K562 (cell line): ENCODE data around the gene POFUT2. TPM values are rescaled to one million over a fixed set of nuclear protein-coding genes. Genes with fewer than 3 reads are reported as not detected.
A peak's percentile ranks its signal among the peaks of the same experiment; 100 is the strongest.

Experiments used
- ARID2 ChIP-seq: fragments of 450-650 bp; IDR thresholded peaks from 2 replicates; pipeline ENCODE4 v1.6.1; 2017; ENCODE audit warnings: antibody characterized with exemption, mild to moderate bottlenecking
- BMI1 ChIP-seq: fragments of 150-350 bp; IDR thresholded peaks from 2 replicates; pipeline ENCODE4 v1.6.1; 2014; ENCODE audit warnings: low read length
- CTBP1 ChIP-seq: fragments of 450-650 bp; IDR thresholded peaks from 2 replicates; pipeline ENCODE4 v1.6.1; 2016; ENCODE audit warnings: borderline replicate concordance
- CXXC5 ChIP-seq: fragments of 250-450 bp; sonication (Bioruptor Pico); IDR thresholded peaks from 2 replicates; pipeline ENCODE4 v1.8.0; 2022; ENCODE audit warnings: inconsistent platforms, mild to moderate bottlenecking, moderate library complexity
- ELK3 ChIP-seq: fragments of 450-650 bp; formaldehyde crosslinking; IDR thresholded peaks from 2 replicates; pipeline ENCODE4 v1.4.0; 2020; ENCODE audit warnings: mild to moderate bottlenecking
- ETV5 ChIP-seq: sonication (generic); formaldehyde crosslinking; IDR thresholded peaks from 2 replicates; pipeline ENCODE4 v1.4.0; 2020; ENCODE audit warnings: low read depth, mild to moderate bottlenecking, missing genetic modification reagents
- NCOA1 ChIP-seq: fragments of 450-650 bp; IDR thresholded peaks from 2 replicates; pipeline ENCODE4 v1.6.1; 2016; ENCODE audit warnings: low read depth
- NR2C1 ChIP-seq, 2 experiments: fragments of 450-650 bp; IDR thresholded peaks; 2 replicates each; pipeline ENCODE4 v1.6.1; 2017; ENCODE audit warnings: mild to moderate bottlenecking in 2 of 2, antibody characterized with exemption in 1 of 2, inconsistent platforms in 1 of 2, missing compliant biosample characterization in 1 of 2, missing genetic modification characterization in 1 of 2
- POLR2A ChIP-seq: fragments of 450-650 bp; conservative IDR thresholded peaks from 2 replicates; pipeline ENCODE4 v1.6.1; 2016
- PTBP1 ChIP-seq: fragments of 200-400 bp; formaldehyde crosslinking; IDR thresholded peaks from 2 replicates; pipeline ENCODE4 v1.6.1; 2017; ENCODE audit warnings: low read depth, low read length
- RCOR1 ChIP-seq, 2 experiments: IDR thresholded peaks; 2 replicates each; pipeline ENCODE4 v1.6.1; 2012; ENCODE audit warnings: low read depth in 2 of 2, low read length in 2 of 2, borderline replicate concordance in 1 of 2, improper control_type of control experiment in 1 of 2
- RERE ChIP-seq: sonication (generic); formaldehyde crosslinking; IDR thresholded peaks from 2 replicates; pipeline ENCODE4 v1.8.0; 2023; ENCODE audit warnings: missing genetic modification reagents, mild to moderate bottlenecking, borderline replicate concordance
- RFX7 ChIP-seq: fragments of 250-450 bp; sonication (Bioruptor Pico); IDR thresholded peaks from 2 replicates; pipeline ENCODE4 v1.5.1; 2021; ENCODE audit warnings: mild to moderate bottlenecking
- SLC30A9 ChIP-seq: fragments of 250-450 bp; sonication (Bioruptor Pico); IDR thresholded peaks from 2 replicates; pipeline ENCODE4 v1.8.0; 2022; ENCODE audit warnings: mild to moderate bottlenecking, moderate library complexity
- SMAD2 ChIP-seq: fragments of 150-350 bp; IDR thresholded peaks from 2 replicates; pipeline ENCODE4 v1.6.1; 2014; ENCODE audit warnings: low read depth, mild to moderate bottlenecking, low read length
- TAL1 ChIP-seq: fragments of 450-650 bp; IDR thresholded peaks from 2 replicates; pipeline ENCODE4 v1.6.1; 2016; ENCODE audit warnings: mild to moderate bottlenecking
- TCF3 ChIP-seq: sonication (generic); formaldehyde crosslinking; IDR thresholded peaks from 2 replicates; pipeline ENCODE4 v1.4.0; 2020; ENCODE audit warnings: mild to moderate bottlenecking, missing genetic modification reagents
- ZC3H8 ChIP-seq: fragments of 450-650 bp; IDR thresholded peaks from 2 replicates; pipeline ENCODE4 v1.6.1; 2017
- ZKSCAN8 ChIP-seq: fragments of 200-800 bp; sonication (Bioruptor generic); IDR thresholded peaks from 2 replicates; pipeline ENCODE4 v1.6.1; 2016; ENCODE audit warnings: missing genetic modification characterization, missing compliant biosample characterization
- ZNF124 ChIP-seq: sonication (generic); formaldehyde crosslinking; IDR thresholded peaks from 2 replicates; pipeline ENCODE4 v1.8.1; 2022; ENCODE audit warnings: missing genetic modification reagents
- ZNF311 ChIP-seq: fragments of 250-450 bp; sonication (Bioruptor Pico); IDR thresholded peaks from 2 replicates; pipeline ENCODE4 v1.4.0; 2020; ENCODE audit warnings: mild to moderate bottlenecking, moderate library complexity
- ZNF316 ChIP-seq: fragments of 450-650 bp; IDR thresholded peaks from 2 replicates; pipeline ENCODE4 v1.6.1; 2016
- ZNF699 ChIP-seq: fragments of 250-450 bp; sonication (Bioruptor Pico); IDR thresholded peaks from 2 replicates; pipeline ENCODE4 v1.8.0; 2021; ENCODE audit warnings: mild to moderate bottlenecking, moderate library complexity; ENCODE audit not compliant: insufficient replicate concordance
- polyA plus RNA-seq, 8 experiments: library from polyadenylated mRNA; depleted of rRNA in 4 of 8; stranded (reverse) in 5 of 8; unstranded in 3 of 8; fragments of >200 nt; fragmentation: Nextera tagmentation in 2 of 8; fragmentation: Illumina TruSeq in 1 of 8; extraction: Ambion mirVana in 2 of 8; extraction: Trizol in 1 of 8; gene quantifications; 2 replicates each; pipeline versions ENCODE4 v1.2.1 to v1.2.3, GENCODE V29; 2011 to 2014; ENCODE audit warnings: inconsistent platforms in 1 of 8, missing spikeins in 1 of 8
- total RNA-seq, 7 experiments: library from RNA; depleted of rRNA in 6 of 7; stranded (reverse); fragments of >200 nt in 6 of 7; fragmentation: Illumina TruSeq in 2 of 7; extraction: Trizol in 2 of 7; gene quantifications; 2 replicates each; pipeline versions ENCODE4 v1.2.1 to v1.2.3, GENCODE V29; 2011 to 2021; ENCODE audit warnings: low replicate concordance in 1 of 7
- TF ChIP-seq, protein P1 (sequence below): fragments of 450-650 bp; IDR thresholded peaks from 2 replicates; pipeline ENCODE4 v1.6.1; 2014; ENCODE audit warnings: low read depth, mild to moderate bottlenecking, moderate library complexity, borderline replicate concordance
- TF ChIP-seq, protein P2 (sequence below): sonication (generic); formaldehyde crosslinking; IDR thresholded peaks from 2 replicates; pipeline ENCODE4 v1.9.0; 2022; ENCODE audit warnings: mild to moderate bottlenecking, missing genetic modification reagents

Gene POFUT2
- total and polyA plus RNA-seq, 9 of the 15 experiments (the other 6 are each of a cell fraction or from before 2014, with no cell fraction given): 1.1 to 24.2 (median 11.0) TPM

- TF ChIP-seq, protein P1, sequence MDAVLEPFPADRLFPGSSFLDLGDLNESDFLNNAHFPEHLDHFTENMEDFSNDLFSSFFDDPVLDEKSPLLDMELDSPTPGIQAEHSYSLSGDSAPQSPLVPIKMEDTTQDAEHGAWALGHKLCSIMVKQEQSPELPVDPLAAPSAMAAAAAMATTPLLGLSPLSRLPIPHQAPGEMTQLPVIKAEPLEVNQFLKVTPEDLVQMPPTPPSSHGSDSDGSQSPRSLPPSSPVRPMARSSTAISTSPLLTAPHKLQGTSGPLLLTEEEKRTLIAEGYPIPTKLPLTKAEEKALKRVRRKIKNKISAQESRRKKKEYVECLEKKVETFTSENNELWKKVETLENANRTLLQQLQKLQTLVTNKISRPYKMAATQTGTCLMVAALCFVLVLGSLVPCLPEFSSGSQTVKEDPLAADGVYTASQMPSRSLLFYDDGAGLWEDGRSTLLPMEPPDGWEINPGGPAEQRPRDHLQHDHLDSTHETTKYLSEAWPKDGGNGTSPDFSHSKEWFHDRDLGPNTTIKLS: no peak
- TF ChIP-seq CTBP1: peak; percentile 62; the same call in 1 of the 2 replicates
- TF ChIP-seq ELK3 (CRISPR knock-in tag): no peak
- TF ChIP-seq RCOR1 (IDR thresholded peaks at IDR 0.05; ENCODE audit: borderline replicate concordance in 1 of 2, low read depth in 2 of 2, low read length in 2 of 2): peak in 1 of 2 experiments; percentile 69; a peak in 1 of 4 replicates
- no peak for TF ChIP-seq SLC30A9 (CRISPR knock-in tag)
- no peak for TF ChIP-seq NCOA1
- TF ChIP-seq SMAD2: no peak
- no peak for TF ChIP-seq ZNF699 (CRISPR knock-in tag)
- TF ChIP-seq, protein P2, sequence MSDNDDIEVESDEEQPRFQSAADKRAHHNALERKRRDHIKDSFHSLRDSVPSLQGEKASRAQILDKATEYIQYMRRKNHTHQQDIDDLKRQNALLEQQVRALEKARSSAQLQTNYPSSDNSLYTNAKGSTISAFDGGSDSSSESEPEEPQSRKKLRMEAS (CRISPR knock-in tag): no peak
- peak; percentile 58 for TF ChIP-seq ZNF316
- no peak for TF ChIP-seq RFX7 (CRISPR knock-in tag)
- no peak for TF ChIP-seq ARID2
- no peak for TF ChIP-seq ZC3H8
- TF ChIP-seq ZNF124 (CRISPR knock-in tag): no peak
- TF ChIP-seq ZNF311 (CRISPR knock-in tag): no peak
- no peak for TF ChIP-seq BMI1
- no peak for TF ChIP-seq ZKSCAN8 (CRISPR knock-in tag)
- no peak for TF ChIP-seq RERE (CRISPR knock-in tag)
- no peak for TF ChIP-seq POLR2A
- TF ChIP-seq CXXC5 (CRISPR knock-in tag): 0 out of 2 replicates have a peak, but pooled peaks have one; percentile 18
- TF ChIP-seq TCF3 (CRISPR knock-in tag): peak; percentile 78
- no peak for TF ChIP-seq NR2C1 (IDR thresholded peaks at IDR 0.05)
- no peak for TF ChIP-seq NR2C1 (tag; IDR thresholded peaks at IDR 0.05)
- peak; percentile 75 for TF ChIP-seq TAL1
- TF ChIP-seq ETV5 (CRISPR knock-in tag): no peak
- TF ChIP-seq PTBP1: no peak
Measured at GRCh38 chr21:45235488-45235887, 52.2 kb downstream of the POFUT2 start (continued).
